ENCODE data around the gene UNC13A.

DNA sequence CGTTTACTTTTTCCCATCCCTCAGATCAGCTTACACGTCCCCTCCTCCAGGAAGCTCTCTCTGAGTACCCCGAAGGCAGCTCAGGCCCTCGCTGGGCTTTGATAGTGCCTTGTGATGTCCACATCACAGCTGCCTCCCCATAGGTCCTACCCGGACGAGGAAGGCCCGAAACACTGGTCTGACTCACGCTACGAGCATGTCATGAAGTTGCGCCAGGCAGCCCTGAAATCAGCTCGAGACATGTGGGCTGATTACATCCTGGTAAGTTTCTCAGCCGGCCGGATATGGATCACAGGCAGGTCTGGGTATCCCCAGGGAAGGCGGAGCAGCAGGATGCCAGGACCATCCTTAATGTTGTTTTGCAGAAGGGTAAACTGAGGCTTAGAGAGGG lies 128.0 kb downstream of the UNC13A start:
- TF ChIP-seq, protein P1, sequence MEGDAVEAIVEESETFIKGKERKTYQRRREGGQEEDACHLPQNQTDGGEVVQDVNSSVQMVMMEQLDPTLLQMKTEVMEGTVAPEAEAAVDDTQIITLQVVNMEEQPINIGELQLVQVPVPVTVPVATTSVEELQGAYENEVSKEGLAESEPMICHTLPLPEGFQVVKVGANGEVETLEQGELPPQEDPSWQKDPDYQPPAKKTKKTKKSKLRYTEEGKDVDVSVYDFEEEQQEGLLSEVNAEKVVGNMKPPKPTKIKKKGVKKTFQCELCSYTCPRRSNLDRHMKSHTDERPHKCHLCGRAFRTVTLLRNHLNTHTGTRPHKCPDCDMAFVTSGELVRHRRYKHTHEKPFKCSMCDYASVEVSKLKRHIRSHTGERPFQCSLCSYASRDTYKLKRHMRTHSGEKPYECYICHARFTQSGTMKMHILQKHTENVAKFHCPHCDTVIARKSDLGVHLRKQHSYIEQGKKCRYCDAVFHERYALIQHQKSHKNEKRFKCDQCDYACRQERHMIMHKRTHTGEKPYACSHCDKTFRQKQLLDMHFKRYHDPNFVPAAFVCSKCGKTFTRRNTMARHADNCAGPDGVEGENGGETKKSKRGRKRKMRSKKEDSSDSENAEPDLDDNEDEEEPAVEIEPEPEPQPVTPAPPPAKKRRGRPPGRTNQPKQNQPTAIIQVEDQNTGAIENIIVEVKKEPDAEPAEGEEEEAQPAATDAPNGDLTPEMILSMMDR (IDR thresholded peaks at IDR 0.05), result no peak
- TF ChIP-seq, protein P2, sequence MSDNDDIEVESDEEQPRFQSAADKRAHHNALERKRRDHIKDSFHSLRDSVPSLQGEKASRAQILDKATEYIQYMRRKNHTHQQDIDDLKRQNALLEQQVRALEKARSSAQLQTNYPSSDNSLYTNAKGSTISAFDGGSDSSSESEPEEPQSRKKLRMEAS (IDR thresholded peaks at IDR 0.05; ENCODE audit: low read depth), result no peak
- TF ChIP-seq NFIC (IDR thresholded peaks at IDR 0.05; ENCODE audit: borderline replicate concordance) (no peak), POLR2AphosphoS5 (IDR thresholded peaks at IDR 0.05; ENCODE audit: low read depth, low read length) (no peak), FOSL2 (IDR thresholded peaks at IDR 0.05; ENCODE audit: borderline replicate concordance, low read depth) (no peak), FOXM1 (IDR thresholded peaks at IDR 0.05; ENCODE audit: low read depth) (no peak), RXRA (IDR thresholded peaks at IDR 0.05; ENCODE audit: borderline replicate concordance, low read depth) (no peak), GABPA (IDR thresholded peaks at IDR 0.05; ENCODE audit: low read depth) (no peak)
- TF ChIP-seq, protein P3, sequence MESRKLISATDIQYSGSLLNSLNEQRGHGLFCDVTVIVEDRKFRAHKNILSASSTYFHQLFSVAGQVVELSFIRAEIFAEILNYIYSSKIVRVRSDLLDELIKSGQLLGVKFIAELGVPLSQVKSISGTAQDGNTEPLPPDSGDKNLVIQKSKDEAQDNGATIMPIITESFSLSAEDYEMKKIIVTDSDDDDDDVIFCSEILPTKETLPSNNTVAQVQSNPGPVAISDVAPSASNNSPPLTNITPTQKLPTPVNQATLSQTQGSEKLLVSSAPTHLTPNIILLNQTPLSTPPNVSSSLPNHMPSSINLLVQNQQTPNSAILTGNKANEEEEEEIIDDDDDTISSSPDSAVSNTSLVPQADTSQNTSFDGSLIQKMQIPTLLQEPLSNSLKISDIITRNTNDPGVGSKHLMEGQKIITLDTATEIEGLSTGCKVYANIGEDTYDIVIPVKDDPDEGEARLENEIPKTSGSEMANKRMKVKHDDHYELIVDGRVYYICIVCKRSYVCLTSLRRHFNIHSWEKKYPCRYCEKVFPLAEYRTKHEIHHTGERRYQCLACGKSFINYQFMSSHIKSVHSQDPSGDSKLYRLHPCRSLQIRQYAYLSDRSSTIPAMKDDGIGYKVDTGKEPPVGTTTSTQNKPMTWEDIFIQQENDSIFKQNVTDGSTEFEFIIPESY (IDR thresholded peaks at IDR 0.05; ENCODE audit: borderline replicate concordance, low read depth), result no peak
- TF ChIP-seq, protein P4, sequence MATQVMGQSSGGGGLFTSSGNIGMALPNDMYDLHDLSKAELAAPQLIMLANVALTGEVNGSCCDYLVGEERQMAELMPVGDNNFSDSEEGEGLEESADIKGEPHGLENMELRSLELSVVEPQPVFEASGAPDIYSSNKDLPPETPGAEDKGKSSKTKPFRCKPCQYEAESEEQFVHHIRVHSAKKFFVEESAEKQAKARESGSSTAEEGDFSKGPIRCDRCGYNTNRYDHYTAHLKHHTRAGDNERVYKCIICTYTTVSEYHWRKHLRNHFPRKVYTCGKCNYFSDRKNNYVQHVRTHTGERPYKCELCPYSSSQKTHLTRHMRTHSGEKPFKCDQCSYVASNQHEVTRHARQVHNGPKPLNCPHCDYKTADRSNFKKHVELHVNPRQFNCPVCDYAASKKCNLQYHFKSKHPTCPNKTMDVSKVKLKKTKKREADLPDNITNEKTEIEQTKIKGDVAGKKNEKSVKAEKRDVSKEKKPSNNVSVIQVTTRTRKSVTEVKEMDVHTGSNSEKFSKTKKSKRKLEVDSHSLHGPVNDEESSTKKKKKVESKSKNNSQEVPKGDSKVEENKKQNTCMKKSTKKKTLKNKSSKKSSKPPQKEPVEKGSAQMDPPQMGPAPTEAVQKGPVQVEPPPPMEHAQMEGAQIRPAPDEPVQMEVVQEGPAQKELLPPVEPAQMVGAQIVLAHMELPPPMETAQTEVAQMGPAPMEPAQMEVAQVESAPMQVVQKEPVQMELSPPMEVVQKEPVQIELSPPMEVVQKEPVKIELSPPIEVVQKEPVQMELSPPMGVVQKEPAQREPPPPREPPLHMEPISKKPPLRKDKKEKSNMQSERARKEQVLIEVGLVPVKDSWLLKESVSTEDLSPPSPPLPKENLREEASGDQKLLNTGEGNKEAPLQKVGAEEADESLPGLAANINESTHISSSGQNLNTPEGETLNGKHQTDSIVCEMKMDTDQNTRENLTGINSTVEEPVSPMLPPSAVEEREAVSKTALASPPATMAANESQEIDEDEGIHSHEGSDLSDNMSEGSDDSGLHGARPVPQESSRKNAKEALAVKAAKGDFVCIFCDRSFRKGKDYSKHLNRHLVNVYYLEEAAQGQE (IDR thresholded peaks at IDR 0.05; ENCODE audit: low read depth, low read length), result no peak
